CD4-positive, alpha-beta T cell treated with Interleukin-17A for 4 hours (primary cell): ENCODE results near the gene ADAMTSL1.
"Not testable (repeated sequence)": the region's sequence is repeated elsewhere in the genome, so short reads cannot be mapped to it uniquely, and the experiment has no call there.

Source experiments
- DNase-seq: peaks from one replicate; pipeline ENCODE4 v3.0.0-alpha.2; 2020; ENCODE audit warnings: mixed read lengths

The ADAMTSL1 gene

GRCh38 chr9:18920141-18921084 lies 446.5 kb downstream of the ADAMTSL1 start:
- DNase-seq = no peak

GRCh38 chr9:18921366-18922075 lies 447.6 kb downstream of the ADAMTSL1 start:
- DNase-seq = no peak

GRCh38 chr9:18922161-18922885 lies 448.4 kb downstream of the ADAMTSL1 start:
- DNase-seq = no peak

GRCh38 chr9:18923167-18923566 lies 449.2 kb downstream of the ADAMTSL1 start:
- no peak for DNase-seq

- no peak for DNase-seq
These were observed 449.9 kb downstream of the ADAMTSL1 start for GRCh38 chr9:18923671-18924430.

- no peak for DNase-seq
These were observed 451.9 kb downstream of the ADAMTSL1 start for GRCh38 chr9:18925880-18926279.

GRCh38 chr9:18926513-18926912 lies 452.6 kb downstream of the ADAMTSL1 start:
- DNase-seq = no peak

GRCh38 chr9:18928711-18929110 lies 454.8 kb downstream of the ADAMTSL1 start:
- DNase-seq = no peak

- DNase-seq = not testable (repeated sequence)
These were observed 456.7 kb downstream of the ADAMTSL1 start for GRCh38 chr9:18930611-18931010.

GRCh38 chr9:18935541-18935940 lies 461.6 kb downstream of the ADAMTSL1 start:
- DNase-seq = no peak

- DNase-seq = no peak
These were observed 462.3 kb downstream of the ADAMTSL1 start for GRCh38 chr9:18936094-18936871.

- no peak for DNase-seq
These were observed 466.0 kb downstream of the ADAMTSL1 start for GRCh38 chr9:18939943-18940342.

- no peak for DNase-seq
These were observed 467.2 kb downstream of the ADAMTSL1 start for GRCh38 chr9:18941060-18941740.

GRCh38 chr9:18942801-18943200 lies 468.8 kb downstream of the ADAMTSL1 start:
- no peak for DNase-seq

- no peak for DNase-seq
These were observed 474.0 kb downstream of the ADAMTSL1 start for GRCh38 chr9:18947892-18948339.

- DNase-seq = no peak
These were observed 478.0 kb downstream of the ADAMTSL1 start for GRCh38 chr9:18951936-18952335.

- DNase-seq = no peak
These were observed 481.7 kb downstream of the ADAMTSL1 start for GRCh38 chr9:18955626-18956025.
